ENCODE results near the gene S100A9. TPM values are rescaled to one million over a fixed set of nuclear protein-coding genes. Genes with fewer than 3 reads are reported as not detected.

The S100A9 gene
- total and polyA plus RNA-seq, 4 donors = 394 to 16,342 (median 659) TPM

DNA sequence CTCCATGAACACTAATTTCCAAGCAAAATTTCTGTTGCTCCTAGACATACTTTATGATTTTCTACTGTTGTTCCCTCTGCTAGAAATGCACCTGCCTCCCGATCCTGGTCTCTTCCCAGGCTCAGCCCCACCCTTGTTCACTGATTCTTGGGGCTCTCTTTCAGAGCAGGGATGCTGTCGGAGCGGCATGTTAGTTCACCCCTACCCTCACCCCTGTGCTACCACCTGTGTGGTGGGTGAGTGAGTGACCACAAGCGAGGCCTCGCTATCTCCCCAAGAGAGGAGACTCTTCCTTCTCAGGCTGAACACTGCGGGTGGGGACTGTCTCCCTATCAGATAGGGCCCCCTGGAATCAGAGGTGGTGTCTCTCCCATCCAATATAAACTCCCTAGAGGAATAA, 38.1 kb downstream of the S100A9 start:
- DNase-seq (no peak), ATAC-seq (ENCODE audit: insufficient read depth, low FRiP score) (no peak)
- H3K9me3 ChIP-seq (ENCODE audit: control insufficient read depth in 4 of 4, insufficient read depth in 3 of 4, low read length in 3 of 4) = no peaks in the 10 kb centered on the region
- 85 to 97% methylated on average over 6 of the region's 6 CpGs for WGBS, 2 donors
- H3K4me1 ChIP-seq (ENCODE audit: control insufficient read depth in 5 of 5, insufficient read depth in 5 of 5, low read length in 5 of 5) = no peaks in the 10 kb centered on the region
- no peak overlapping the region for H3K27ac ChIP-seq (ENCODE audit: low read depth in 1 of 2, low read length in 1 of 2)
- H3K36me3 ChIP-seq (ENCODE audit: control insufficient read depth in 4 of 4, insufficient read depth in 4 of 4, low read length in 4 of 4) = no peaks in the 10 kb centered on the region
- TF ChIP-seq, protein P1, sequence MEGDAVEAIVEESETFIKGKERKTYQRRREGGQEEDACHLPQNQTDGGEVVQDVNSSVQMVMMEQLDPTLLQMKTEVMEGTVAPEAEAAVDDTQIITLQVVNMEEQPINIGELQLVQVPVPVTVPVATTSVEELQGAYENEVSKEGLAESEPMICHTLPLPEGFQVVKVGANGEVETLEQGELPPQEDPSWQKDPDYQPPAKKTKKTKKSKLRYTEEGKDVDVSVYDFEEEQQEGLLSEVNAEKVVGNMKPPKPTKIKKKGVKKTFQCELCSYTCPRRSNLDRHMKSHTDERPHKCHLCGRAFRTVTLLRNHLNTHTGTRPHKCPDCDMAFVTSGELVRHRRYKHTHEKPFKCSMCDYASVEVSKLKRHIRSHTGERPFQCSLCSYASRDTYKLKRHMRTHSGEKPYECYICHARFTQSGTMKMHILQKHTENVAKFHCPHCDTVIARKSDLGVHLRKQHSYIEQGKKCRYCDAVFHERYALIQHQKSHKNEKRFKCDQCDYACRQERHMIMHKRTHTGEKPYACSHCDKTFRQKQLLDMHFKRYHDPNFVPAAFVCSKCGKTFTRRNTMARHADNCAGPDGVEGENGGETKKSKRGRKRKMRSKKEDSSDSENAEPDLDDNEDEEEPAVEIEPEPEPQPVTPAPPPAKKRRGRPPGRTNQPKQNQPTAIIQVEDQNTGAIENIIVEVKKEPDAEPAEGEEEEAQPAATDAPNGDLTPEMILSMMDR (IDR thresholded peaks at IDR 0.05; ENCODE audit: control extremely low read depth, extremely low read depth) = no peak
- H3K9ac ChIP-seq (ENCODE audit: insufficient read depth in 1 of 2, low read length in 2 of 2) = no peak overlapping the region
- peaks cover under 1 to 7% (median 3%) of the 10 kb centered on the region in 3 donors for H3K27me3 ChIP-seq (ENCODE audit: control insufficient read depth in 3 of 3, insufficient read depth in 3 of 3, low read length in 2 of 3)
- H3K4me3 ChIP-seq = no peak overlapping the region

DNA sequence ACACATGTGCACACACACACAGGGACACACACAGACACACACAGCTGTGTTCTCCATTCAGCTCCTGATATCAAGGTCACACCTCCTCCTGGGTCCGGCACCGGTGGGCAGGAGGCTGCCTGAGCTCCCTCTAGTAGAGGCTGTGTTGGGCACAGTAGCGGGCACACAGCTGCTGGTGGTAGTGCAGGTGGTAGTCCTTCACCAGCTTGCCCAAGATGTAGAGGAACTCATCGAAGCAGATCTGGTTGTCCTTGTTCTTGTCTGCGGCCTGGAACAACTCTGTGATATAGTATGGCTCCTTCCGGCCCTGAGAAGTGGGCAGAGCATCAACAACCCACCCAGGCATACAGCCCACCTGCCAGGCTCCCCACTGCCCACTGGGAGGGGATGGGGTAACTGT, 38.8 kb downstream of the S100A9 start:
- H3K9me3 ChIP-seq (ENCODE audit: control insufficient read depth in 4 of 4, insufficient read depth in 3 of 4, low read length in 3 of 4) = no peaks in the 10 kb centered on the region
- no peaks in the 10 kb centered on the region for H3K36me3 ChIP-seq (ENCODE audit: control insufficient read depth in 4 of 4, insufficient read depth in 4 of 4, low read length in 4 of 4)
- H3K4me1 ChIP-seq (ENCODE audit: control insufficient read depth in 5 of 5, insufficient read depth in 5 of 5, low read length in 5 of 5) = no peaks in the 10 kb centered on the region
- H3K4me3 ChIP-seq = no peak overlapping the region
- H3K27ac ChIP-seq (ENCODE audit: low read depth in 1 of 2, low read length in 1 of 2) = no peak overlapping the region
- DNase-seq (no peak), ATAC-seq (ENCODE audit: insufficient read depth, low FRiP score) (no peak)
- TF ChIP-seq, protein P1 (IDR thresholded peaks at IDR 0.05; ENCODE audit: control extremely low read depth, extremely low read depth) = no peak
- H3K9ac ChIP-seq (ENCODE audit: insufficient read depth in 1 of 2, low read length in 2 of 2) = no peak overlapping the region
- peaks cover 2 to 7% (median 3%) of the 10 kb centered on the region in 3 donors for H3K27me3 ChIP-seq (ENCODE audit: control insufficient read depth in 3 of 3, insufficient read depth in 3 of 3, low read length in 2 of 3)
- 79 to 87% methylated on average over 6 of the region's 6 CpGs for WGBS, 2 donors

DNA sequence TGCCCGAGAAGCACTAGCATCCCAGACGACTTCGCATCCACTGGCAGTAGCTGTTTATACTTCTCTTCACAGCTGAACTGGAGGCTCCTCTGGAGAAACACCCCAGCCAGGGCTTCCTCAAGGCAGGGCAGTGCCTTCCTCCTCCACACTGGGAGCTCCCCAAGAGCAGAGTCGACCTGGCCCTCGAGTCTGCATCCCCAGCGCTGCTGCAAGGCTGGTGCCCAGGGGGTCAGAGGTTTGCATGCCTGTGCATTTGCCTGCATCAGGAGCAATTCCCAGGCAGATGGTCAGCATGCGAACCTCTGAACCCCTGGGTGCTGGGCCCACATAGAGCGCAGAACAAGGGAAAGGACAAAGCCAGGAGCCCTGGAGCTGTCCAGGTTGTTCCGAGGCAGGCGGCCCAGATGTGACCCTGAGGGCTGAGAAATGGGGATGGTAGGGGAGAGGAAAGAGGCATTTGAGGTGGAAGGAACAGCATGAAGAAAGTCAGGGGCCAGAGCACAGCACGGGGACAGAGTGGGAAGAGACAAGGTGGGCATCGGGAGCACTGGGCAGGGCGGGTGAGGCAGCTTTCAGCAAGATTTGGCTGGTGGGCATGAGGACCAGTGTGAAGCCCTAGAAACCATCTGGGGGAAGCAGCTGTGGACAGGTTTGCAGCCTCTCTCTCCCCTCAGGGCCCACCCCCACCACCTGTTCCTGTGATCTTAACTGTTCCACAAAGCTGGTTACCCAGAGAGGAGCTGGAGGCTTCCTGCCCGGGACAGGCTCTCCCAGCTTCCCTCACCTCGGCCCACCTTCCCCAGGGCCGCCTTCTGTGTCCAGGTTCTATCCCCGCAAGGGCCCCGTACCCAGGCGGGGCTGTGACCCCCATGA, 39.6 kb downstream of the S100A9 start:
- DNase-seq (no peak), ATAC-seq (ENCODE audit: insufficient read depth, low FRiP score) (no peak)

More for the DNA sequence above, 39.6 kb downstream of the S100A9 start:
- Histone ChIP-seq H3K36me3 (ENCODE audit: control insufficient read depth in 4 of 4, insufficient read depth in 4 of 4, low read length in 4 of 4) (no peaks in the 10 kb centered on the region), H3K27ac (ENCODE audit: low read depth in 1 of 2, low read length in 1 of 2) (no peak overlapping the region), H3K4me1 (ENCODE audit: control insufficient read depth in 5 of 5, insufficient read depth in 5 of 5, low read length in 5 of 5) (no peaks in the 10 kb centered on the region), H3K27me3 (ENCODE audit: control insufficient read depth in 3 of 3, insufficient read depth in 3 of 3, low read length in 2 of 3) (peaks cover 2 to 7% (median 3%) of the 10 kb centered on the region in 3 donors), H3K9ac (ENCODE audit: insufficient read depth in 1 of 2, low read length in 2 of 2) (no peak overlapping the region), H3K4me3 (no peak overlapping the region), H3K9me3 (ENCODE audit: control insufficient read depth in 4 of 4, insufficient read depth in 3 of 4, low read length in 3 of 4) (no peaks in the 10 kb centered on the region)
- TF ChIP-seq, protein P1 (IDR thresholded peaks at IDR 0.05; ENCODE audit: control extremely low read depth, extremely low read depth) = no peak
- 85 to 90% methylated on average over 19 of the region's 19 CpGs for WGBS, 2 donors
